ENCODE results near the gene UNC119.

UNC119 gene

DNA sequence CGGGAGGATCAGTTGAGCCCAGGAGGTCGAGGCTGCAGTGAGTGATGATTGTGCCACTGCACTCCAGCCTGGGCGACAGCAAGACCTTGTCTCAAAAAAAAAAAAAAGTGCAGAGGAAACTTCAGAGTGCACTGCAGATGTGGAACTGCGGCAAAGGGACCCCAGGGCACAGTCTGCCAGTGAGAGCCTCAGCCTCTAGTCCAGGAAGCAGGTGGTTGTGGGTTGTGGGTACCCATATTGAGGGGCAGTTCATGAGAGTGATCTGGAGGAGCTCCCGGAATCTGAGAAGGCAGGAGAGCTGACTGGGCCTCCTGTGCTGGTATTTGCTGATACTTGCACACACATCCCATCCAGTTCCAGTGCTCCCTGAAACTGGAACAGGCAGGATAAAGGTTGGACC, 33.2 kb downstream of the UNC119 start:
- no peak for DNase-seq

DNA sequence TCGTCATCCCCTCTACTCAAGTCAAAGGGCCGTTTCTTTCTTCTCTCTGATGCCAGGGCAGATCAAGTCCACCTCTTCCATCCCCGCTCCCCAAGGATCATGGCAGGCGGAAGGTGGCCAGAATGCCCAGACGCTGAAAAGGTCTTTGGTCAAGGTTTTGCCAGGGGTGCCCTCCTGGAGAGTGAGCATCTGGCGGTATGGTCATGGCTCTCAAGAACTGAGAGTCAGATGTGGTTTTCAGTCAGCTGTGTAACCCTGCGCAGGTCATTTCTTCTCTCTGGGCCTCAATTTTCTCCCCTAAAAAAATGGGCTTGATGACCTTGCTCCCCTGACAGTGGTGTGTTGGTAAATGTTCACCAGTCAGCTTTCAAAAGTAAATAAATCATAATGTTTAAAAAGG, 33.8 kb downstream of the UNC119 start:
- DNase-seq: no peak

DNA sequence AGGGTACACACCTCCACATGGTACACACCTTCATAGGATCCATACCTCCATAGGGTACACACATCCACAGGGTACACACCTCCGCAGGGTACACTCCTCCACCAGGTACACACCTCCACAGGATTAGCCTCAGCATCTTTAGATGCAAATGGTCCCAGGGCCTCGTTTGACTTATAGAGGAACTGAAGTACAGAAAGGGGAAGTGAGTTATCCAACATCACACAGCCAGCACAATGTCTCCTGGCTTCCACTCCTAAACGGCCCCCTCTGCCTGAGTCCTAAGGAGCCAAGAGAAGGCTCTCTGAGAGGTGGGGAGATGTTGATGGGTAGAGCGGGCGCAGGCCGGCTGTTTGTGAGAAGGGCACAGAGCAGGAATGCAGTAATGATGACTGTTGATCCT, 34.3 kb downstream of the UNC119 start:
- no peak for DNase-seq

DNA sequence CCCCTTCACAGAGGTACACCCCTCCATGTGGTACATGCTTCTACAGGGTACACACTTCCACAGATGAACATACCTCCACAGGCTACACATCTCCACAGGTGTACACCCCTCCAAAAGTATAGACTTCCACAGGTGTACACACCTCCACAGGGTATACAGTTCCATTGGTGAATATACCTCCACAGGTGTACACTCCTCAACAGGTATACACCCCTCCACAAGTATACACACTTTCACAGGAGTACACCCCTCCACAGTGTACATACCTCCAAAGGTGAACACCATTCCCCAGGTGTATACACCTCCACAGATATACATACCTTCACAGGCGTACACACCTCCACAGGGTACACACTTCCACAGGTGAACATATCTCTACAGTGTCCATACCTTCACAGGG, 36.9 kb downstream of the UNC119 start:
- DNase-seq: no peak

DNA sequence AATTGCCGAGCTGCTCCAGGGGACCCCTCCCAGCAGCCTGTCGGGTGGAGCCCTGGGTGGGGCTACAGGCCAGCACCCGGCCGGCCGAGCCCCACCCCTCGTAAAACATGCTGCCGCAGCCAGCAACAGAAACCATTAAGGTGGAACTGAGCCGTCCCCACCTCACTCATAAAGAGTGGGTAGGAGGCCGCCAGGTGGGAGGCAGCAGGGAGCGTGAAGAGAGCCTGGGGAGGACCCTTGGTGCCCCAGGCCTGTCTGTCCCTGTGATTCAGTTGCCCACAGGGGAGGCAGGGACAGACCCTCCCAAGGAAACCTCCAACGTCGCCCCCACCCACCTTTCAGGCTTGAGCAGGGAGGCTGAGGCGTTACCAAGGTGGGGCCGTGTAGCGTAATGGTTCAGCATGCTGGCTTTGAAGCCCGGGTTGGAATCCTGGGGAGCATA, 37.8 kb downstream of the UNC119 start:
- peak; percentile 17 for DNase-seq

DNA sequence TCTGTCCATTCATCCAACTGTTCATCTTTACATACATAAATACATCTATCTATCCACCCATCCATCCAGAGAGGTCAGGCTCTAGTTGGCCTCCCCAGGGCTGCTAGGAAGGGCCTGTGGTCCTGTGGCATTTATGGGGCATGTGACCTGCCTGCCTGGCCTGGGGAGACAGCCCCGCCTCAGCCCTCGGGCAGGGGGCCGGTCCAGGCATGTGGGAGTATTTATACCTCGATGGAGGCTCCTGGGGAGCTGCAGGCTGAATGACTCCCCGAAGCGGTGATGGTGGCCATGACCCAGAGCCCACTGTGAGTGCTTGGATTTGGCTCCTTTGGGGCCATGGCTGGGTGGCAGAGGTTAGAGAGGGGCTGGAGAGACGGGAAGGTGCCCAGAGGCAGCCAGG, 38.9 kb downstream of the UNC119 start:
- no peak for DNase-seq

DNA sequence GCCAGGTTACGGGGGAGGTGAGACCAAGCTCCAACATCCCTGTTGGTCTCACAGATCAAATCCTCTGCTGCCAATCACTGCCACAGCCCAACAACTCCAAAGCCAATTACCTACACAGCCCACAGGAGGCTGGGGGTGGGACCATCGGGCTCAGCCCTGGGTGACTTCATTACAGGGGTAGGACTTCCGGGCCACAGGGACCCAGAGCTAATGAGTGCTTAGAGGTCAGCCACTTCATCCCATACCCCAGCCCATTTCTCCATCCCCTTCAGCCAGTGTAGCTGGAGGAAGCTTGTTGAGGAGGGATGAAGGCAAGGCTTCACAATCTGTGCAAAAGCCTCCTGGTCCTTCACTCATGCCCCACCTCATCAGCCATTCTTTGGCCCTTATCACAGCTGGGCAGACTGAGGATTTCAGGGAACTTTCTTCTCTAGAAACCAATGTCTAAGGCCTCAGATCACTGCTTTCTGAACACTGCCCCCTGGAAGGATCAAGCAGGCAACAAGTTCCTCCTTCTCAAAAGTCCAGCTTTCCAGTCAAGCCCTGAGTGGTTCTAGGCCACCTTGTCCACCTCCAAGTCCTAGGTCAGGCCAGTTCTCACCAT, 40.5 kb downstream of the UNC119 start:
- DNase-seq: no peak

DNA sequence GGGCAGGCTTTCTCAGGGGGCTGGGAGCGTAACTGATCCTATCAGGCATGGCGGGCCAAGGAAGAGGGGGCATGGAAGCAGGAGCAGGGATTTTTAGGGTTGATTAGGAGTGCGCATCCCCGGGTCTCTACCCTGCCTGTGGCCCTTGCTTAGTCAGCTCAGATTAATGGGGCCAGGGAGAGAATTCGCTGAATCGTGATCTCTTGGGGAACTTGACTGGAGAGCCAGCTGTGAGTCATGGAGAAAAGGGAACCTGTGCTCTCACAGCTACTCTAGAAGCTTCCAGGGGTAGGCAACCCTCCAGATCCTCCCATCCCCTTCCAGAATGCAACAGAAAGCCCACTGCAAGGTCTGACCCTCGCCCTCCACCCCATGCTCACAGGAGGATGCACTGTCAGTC, 42.6 kb downstream of the UNC119 start:
- DNase-seq: no peak

DNA sequence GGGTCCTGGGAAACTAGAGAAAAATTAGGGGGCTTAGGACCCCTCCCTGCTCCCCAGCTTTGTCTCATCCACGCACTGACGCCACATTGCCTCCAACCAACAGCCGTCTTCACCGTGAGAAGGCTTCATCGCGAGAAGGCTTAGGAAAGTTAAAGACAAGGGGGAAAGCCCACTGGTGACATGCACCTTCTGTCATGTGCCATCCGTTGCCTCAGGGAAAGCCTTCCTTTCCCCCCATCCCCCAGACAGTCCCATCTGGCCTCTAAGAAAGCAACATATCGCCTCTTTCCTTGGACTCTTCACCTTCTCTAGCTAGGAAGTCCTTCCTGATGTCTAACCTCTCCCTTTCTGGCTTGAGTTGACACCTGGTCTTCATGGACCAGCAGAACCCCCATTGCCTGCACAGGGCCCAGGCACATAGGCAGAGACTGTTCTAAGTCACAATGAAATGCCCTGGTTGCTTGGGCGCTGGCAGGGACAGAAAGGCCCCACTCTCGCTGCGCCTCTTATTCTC, 44.2 kb downstream of the UNC119 start:
- DNase-seq: no peak

DNA sequence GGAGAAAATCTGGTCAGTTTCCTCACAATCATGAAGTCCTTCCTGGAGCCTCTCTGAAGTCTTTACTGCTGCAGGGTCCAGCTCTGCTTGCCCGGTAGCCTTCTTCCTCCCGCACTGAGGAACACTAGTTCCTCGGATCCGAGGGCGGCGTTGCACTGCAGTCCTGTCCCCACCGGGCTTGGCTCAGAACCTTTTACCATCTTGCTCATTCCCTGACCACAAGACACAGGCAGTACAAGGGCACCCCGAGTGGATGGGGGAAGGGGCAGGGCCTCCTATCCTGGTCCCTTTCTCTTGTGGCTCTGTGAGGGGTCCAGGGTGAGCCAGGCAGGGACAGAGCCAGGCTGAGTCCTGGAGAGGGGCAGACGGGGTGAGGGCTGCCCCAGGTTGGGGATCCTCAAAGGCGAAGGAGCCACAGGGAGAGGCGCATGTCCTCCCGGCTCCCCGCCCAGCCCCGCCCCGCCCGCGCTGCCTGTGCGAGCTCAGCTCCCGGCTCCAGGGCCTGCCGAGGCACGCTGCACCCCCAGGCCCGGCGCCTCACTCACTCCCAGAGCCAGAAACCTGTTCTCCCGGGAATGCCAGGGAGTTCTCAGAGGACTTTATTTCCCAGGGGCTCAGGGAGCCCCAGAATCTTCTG, 44.7 kb downstream of the UNC119 start:
- no peak for DNase-seq

DNA sequence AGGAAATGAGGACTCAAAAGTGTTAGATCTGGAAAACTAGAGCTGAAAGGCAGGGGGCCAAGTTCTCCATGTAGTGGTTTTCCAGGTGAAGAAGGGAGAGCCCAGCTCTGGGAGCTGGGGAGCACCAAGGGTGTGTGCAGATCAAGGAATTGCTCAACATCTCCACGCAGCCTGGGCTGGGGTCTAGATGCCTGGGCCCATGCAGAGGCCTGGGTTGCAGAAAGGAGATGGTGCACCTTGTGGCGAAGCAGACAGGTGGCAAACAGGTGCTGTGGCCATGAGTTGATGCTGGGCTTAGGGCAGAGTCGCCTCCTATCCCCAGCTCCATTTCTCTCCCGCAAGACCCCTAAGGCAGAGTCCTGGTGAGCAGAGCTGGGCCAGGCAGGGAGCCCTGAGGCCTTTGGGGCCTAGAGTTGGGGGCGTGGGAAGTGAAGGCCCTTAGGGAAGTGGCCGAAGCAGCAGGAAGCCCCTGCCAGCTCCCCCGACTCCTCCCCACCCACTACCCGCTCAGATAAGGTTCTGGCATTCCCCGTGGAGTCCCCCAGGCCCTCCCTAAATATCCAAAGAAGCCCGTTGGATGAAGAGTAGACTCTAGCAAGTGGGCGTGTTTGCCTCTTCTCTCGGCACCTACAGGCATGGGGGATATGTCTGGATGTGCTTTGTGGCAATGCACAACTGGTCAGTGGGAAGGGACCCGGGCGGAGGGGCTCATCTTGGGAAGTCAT, 45.5 kb downstream of the UNC119 start:
- no peak for DNase-seq

DNA sequence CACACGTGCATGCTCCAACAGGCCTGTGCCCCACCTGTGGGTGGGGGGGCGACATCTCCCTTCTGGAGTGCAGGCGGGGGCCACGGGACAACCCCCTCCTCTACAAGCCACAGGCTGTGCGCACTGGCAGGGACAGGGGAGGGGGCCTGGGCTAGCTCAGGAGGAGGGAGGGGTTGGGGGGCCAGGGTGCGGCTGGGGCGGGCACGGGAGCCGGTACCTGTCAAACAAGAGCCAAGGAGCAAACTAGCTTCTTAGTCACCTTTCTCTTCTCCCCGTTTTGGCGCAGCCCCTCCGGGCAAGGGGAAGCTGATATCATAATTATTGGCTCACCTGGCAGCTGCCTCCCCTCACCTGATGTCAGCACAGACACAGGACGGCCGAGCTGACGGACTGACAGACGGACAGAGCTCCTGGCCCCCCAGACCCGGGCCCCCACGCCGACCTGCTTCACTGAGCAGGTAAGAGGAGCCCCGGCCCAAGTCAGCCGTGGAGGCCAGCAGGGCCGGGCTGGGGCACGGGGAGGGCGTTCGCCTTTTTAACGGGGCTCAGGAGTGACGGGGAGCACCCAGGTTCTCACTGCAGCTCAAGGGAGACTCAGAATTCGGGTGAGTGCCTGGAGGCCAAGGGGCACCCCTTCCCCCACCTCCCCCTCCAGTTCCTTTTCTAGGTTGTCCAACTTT, 46.3 kb downstream of the UNC119 start, which contains the start of gene FOXN1:
TSS of gene FOXN1 (plus strand) at position 363 of the 680 bp plus-strand sequence. CDS start 17,622 bp downstream, outside the sequence.
- peak; percentile 41 for DNase-seq

DNA sequence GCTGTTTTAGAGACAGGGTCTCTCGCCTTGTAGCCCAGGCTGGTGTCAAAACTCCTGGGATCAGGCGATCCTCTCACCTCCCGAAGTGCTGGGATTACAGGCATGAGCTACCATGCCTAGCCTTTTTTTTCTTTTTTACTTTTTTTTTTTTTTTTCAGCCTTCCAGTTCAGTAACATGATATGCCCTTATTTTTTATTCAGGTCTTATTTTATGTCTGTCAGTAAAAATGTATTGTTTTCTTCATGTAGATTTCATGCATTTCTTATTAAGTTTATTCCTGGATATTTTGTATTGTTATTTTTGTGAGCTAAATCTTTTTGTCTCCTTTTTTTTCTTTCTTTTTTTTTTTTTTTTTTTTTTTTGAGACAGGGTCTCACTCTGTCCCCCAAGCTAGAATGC, 49.0 kb downstream of the UNC119 start:
- no peak for DNase-seq

DNA sequence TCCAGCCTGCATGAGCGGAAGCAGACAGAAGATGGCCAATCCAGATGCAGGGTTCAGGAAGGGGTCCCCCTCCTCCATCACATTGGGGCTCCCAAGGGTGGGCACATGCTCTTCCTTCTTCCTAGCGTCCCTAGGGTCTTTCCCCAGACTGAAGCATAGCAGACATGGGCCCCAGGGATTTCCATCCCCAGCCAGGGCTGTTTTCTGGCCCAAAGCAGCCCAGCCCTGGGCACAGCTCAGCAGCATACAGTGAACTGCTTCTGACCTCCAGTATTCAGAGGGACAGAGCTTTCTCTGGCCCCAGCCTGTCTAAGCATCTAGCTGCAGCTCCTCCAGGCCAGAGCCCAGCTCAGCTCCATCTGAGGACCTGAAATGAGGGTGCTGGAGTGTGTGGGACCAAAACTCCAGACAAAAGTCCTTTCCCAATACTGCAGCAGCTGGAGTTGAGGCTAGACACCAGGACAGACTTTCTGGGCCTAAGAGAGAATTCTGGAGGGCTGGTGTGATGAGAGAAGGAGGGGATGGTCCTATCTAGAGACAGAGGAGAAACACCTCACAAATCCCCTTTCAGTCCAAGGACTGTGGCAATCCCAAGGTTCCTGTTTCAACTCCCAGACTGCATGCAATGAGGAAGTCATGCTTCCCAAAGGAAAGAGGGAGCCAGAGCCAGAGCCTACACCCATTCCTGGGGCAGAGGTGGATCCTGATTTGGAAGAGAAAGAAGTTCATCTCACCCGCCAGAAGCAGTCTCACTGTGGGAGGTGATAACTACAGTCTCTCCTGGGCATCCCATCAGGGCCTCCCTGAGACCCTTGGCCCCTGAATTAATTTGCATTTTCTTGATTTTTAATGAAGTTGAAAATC, 50.8 kb downstream of the UNC119 start:
- no peak for DNase-seq

DNA sequence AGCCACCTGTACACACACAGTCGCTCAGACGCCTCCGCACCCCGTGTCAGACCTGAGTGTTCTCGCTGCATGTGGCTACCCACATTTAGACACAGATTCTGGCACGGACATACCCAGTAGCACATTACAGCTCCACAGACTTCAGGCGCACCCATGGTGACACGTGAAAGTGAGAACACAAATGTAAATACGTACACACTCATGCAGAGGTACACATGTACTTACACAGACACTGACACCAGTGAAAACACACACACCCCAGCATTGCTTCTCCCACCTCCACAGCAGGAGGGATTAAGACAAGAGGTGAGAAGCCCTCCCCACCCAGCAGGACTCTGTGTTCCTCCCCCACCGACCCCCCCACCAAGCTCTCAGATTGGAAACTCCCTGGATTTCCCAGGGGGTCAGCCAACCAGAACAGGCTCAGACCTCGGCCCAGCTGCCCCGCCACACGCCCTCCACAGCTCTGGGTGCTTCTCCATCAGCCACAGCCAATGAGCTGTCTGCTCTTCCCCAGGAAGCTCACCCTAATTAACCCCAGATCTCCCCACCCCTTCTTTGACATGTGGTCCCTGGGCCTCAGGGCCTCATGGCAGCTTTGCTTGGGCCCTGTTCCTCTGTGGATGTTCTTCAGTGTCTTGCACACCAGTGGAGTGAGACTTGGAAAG, 51.6 kb downstream of the UNC119 start:
- no peak for DNase-seq

DNA sequence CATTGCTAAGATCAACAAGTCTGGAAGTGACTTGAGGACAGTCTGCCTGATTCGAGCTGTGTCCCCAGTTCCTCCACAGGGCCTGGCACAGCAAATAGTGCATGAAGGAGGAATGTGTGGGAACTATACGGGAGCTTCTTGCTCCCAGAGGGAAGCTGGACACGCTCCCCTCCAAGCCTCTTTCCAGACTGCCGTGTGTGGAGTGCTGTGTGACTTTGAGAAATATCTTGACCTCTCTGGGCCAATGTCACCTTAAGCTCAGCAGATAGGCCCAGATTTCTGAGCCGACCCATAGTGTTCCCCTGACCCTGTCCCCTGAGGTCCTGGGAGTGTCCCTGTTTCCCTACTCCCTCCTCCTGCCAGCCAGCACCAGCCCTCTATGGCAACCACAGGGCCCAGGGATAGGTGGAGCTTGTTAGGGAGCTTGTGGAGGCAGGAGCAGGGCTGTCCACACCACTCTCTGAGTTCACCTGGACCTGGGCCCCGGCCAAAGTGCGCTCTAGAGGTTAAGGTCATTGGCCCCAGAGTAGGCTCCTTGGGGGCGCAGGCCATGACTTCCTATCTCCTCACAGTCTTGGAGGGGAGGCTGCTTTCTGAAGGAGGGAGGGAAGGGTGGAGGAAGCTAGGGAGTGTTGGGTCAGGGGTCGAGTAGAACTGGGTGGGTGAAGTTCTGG, 52.6 kb downstream of the UNC119 start:
- no peak for DNase-seq

DNA sequence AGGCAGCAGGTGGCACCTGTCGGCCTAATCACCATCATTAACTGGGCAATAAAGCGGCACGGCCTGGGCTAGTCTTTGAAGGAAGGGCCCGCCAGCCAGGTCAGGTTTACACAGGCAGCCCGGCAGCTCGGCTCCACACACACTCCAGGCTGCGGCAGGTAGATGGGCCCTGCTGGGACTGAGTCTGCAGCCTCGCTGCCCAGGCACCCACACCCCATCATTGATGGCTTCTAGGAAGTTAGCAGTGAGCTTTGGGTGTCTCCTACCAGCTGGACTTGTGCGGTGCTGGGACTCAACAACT, 53.1 kb downstream of the UNC119 start:
- DNase-seq: peak; percentile 82

DNA sequence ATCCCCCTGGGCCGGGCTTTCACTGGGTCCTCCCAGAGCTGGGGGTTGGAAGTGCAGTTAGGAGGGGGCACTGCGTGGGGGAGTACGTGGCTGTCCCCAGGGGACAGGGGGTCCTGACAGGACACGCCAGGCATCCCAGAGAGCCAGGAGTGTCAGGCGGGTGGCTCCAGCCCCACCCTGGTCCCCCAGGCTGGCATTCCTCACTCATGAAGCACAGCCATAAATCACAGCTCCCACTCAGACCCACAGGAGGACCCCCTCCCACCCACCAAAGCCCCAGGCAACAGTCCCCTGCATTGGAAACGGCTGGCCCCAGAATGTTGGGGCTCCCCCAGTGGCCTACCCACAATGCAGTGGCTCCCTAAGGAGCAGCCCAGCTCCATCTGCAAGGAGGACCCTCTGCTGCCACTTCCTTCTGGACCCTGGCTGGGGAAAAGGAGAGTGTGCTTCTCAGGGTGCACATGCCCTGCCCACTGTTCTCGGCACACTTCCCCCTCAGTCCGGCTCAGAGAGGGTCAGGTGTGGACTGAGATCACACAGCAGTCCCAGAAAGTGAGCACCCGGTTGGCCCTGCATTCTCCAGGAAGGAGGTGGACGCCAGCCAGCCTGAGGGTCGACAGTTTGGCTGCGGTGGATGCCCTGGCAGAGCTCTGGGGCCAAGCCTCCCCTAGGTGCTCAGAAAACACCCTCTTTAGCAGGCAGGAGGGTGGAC, 53.6 kb downstream of the UNC119 start:
- DNase-seq: no peak

DNA sequence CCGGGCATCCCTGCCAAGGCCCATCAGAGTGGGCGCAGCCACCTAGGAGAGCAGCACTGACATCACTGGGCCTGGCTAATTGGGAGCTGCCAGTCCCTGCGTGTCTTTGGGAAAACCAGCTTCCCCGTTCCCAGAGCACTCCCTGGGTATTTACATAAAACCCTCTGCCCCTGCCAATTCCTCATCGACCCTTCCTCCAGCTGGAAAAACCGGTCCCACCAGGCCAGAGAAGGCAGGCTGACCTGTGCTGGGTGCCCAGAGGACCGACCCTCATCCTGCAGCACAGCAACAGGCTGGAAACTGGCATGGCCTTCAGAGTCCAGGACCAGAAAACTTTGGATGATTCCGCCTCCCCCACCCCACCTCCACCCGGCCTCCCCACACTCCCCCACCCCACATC, 54.5 kb downstream of the UNC119 start:
- DNase-seq: peak; percentile 14

Data from NCI-H146 (cell line).